ENCODE data around the gene TLK2.
"Not testable (repeated sequence)": the region's sequence is repeated elsewhere in the genome, so short reads cannot be mapped to it uniquely, and the experiment has no call there.

GRCh38 chr17:62525317-62525716, 46.7 kb downstream of the TLK2 start:
- not testable (repeated sequence) for TF ChIP-seq EZH2 (IDR thresholded peaks at IDR 0.05; ENCODE audit: borderline replicate concordance, low read depth, low read length, severe bottlenecking); CTCF (IDR thresholded peaks at IDR 0.05; ENCODE audit: extremely low read depth in 1 of 2, insufficient read depth in 1 of 2, low read depth in 1 of 2, low read length in 2 of 2); GATA2 (IDR thresholded peaks at IDR 0.05; ENCODE audit: insufficient read depth, insufficient read length, low read depth, low read length); POLR2AphosphoS5 (IDR thresholded peaks at IDR 0.05; ENCODE audit: insufficient read depth, low read depth, low read length); POLR2A (IDR thresholded peaks at IDR 0.05; ENCODE audit: low read depth, low read length); JUN (IDR thresholded peaks at IDR 0.05; ENCODE audit: borderline replicate concordance, insufficient read depth, insufficient read length, low read depth)

Data from endothelial cell of umbilical vein (primary cell).